HG03045 (cell line): ENCODE data around the gene LRRN3.

Experiments
- ATAC-seq: cut with Tn5 transposase; IDR thresholded peaks from one replicate; pipeline ENCODE4 v1.9.1; 2021; ENCODE audit warnings: mild to moderate bottlenecking, moderate library complexity; ENCODE audit not compliant: unreplicated experiment

LRRN3 gene

GRCh38 chr7:111076205-111076604 is 14.7 kb upstream of the LRRN3 start:
- no peak for ATAC-seq

- ATAC-seq = no peak
Observed at GRCh38 chr7:111077001-111077400, 13.9 kb upstream of the LRRN3 start.

- ATAC-seq = no peak
Observed at GRCh38 chr7:111080495-111081105, 10.3 kb upstream of the LRRN3 start.

GRCh38 chr7:111081546-111082267 is 9.2 kb upstream of the LRRN3 start:
- ATAC-seq = no peak

- ATAC-seq = no peak
Observed at GRCh38 chr7:111082351-111082750, 8.6 kb upstream of the LRRN3 start.

GRCh38 chr7:111083413-111083812 is 7.5 kb upstream of the LRRN3 start:
- peak; percentile 99 for ATAC-seq

GRCh38 chr7:111085356-111085755 is 5.6 kb upstream of the LRRN3 start:
- ATAC-seq = no peak

GRCh38 chr7:111086532-111086931 is 4.4 kb upstream of the LRRN3 start:
- no peak for ATAC-seq

- no peak for ATAC-seq
Observed at GRCh38 chr7:111088328-111088727, 2.6 kb upstream of the LRRN3 start.

- ATAC-seq = peak; percentile 44
Observed at GRCh38 chr7:111089822-111090426, 1.0 kb upstream of the LRRN3 start.

- no peak for ATAC-seq
Observed at GRCh38 chr7:111091593-111092358, 849 bp downstream of the LRRN3 start.

- ATAC-seq = peak; percentile 56
Observed at GRCh38 chr7:111092406-111093236, 1.7 kb downstream of the LRRN3 start.

- no peak for ATAC-seq
Observed at GRCh38 chr7:111093496-111093895, 2.6 kb downstream of the LRRN3 start.

GRCh38 chr7:111094419-111094818 is 3.5 kb downstream of the LRRN3 start:
- ATAC-seq = no peak

- no peak for ATAC-seq
Observed at GRCh38 chr7:111096997-111097396, 6.1 kb downstream of the LRRN3 start.

- peak; percentile 74 for ATAC-seq
Observed at GRCh38 chr7:111098011-111098925, 7.3 kb downstream of the LRRN3 start.

- ATAC-seq = no peak
Observed at GRCh38 chr7:111098926-111099250, 8.0 kb downstream of the LRRN3 start.

- no peak for ATAC-seq
Observed at GRCh38 chr7:111101856-111102646, 11.1 kb downstream of the LRRN3 start.

GRCh38 chr7:111103136-111103535 is 12.2 kb downstream of the LRRN3 start:
- no peak for ATAC-seq
